A549 (cell line): ENCODE measurements around the gene SNRPN.

Experiments
- CEBPB ChIP-seq, 2 experiments: fragments of >200 bp in 1 of 2; sonication (Bioruptor Twin) in 1 of 2; formaldehyde crosslinking in 1 of 2; IDR thresholded peaks; 2 replicates each; pipeline ENCODE4 v1.6.1; 2012 to 2016
- CHD2 ChIP-seq: fragments of 150-350 bp; IDR thresholded peaks from 2 replicates; pipeline ENCODE4 v1.6.1; 2014; ENCODE audit warnings: low read length; ENCODE audit not compliant: partially characterized antibody
- EP300 ChIP-seq, 2 experiments: fragments of >200 bp; sonication (Bioruptor Twin); formaldehyde crosslinking; IDR thresholded peaks; 2 replicates in 1 of 2; 3 replicates in 1 of 2; pipeline ENCODE4 v1.6.1; 2016 to 2017
- ESRRA ChIP-seq: fragments of 150-350 bp; IDR thresholded peaks from 2 replicates; pipeline ENCODE4 v1.6.1; 2014; ENCODE audit warnings: mild to moderate bottlenecking, low read length, borderline replicate concordance
- JUNB ChIP-seq: fragments of >200 bp; sonication (Bioruptor Twin); formaldehyde crosslinking; IDR thresholded peaks from 2 replicates; pipeline ENCODE4 v1.6.1; 2016
- KDM1A ChIP-seq: fragments of 200-600 bp; sonication (generic); IDR thresholded peaks from 2 replicates; pipeline ENCODE4 v1.6.1; 2016; ENCODE audit warnings: low read depth, mild to moderate bottlenecking
- MAFK ChIP-seq: fragments of 450-650 bp; IDR thresholded peaks from 2 replicates; pipeline ENCODE4 v1.6.1; 2014; ENCODE audit not compliant: partially characterized antibody
- POLR2A ChIP-seq: IDR thresholded peaks from 2 replicates; pipeline ENCODE4 v1.6.1; 2012; ENCODE audit warnings: mild to moderate bottlenecking, low read length
- TF ChIP-seq, protein P1 (sequence below): fragments of >200 bp; sonication (Bioruptor Twin); formaldehyde crosslinking; IDR thresholded peaks from 3 replicates; pipeline ENCODE4 v1.5.1; 2016
- TF ChIP-seq, protein P2 (sequence below): fragments of 200-600 bp; sonication (generic); IDR thresholded peaks from 2 replicates; pipeline ENCODE4 v1.6.1; 2016; ENCODE audit warnings: antibody characterized with exemption, mild to moderate bottlenecking, moderate library complexity

DNA sequence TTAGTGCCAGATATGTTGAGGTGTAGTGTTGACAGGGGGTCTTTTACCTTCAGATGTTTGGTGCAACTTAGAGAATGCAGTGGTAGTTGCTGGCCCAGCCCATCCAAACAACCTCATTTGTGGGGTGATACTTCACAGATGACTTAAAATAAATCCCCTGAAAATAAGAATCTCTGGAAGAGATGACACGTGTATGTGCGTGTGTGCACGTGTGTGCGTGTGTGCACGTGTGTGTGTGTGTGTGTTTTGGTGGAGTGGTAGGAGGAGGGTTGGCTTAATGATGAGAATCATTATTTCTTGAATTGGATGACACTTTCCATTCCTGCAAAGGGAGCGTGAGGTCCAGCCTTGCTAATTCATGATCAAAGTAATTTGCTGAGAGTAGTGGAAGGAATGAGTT is 31.9 kb downstream of the SNRPN start:
- TF ChIP-seq JUNB (no peak), KDM1A (no peak), POLR2A (no peak), CHD2 (no peak), CEBPB (IDR thresholded peaks at IDR 0.05) (no peak), ESRRA (no peak), EP300 (IDR thresholded peaks at IDR 0.05) (no peak), MAFK (no peak)
- TF ChIP-seq, protein P1, sequence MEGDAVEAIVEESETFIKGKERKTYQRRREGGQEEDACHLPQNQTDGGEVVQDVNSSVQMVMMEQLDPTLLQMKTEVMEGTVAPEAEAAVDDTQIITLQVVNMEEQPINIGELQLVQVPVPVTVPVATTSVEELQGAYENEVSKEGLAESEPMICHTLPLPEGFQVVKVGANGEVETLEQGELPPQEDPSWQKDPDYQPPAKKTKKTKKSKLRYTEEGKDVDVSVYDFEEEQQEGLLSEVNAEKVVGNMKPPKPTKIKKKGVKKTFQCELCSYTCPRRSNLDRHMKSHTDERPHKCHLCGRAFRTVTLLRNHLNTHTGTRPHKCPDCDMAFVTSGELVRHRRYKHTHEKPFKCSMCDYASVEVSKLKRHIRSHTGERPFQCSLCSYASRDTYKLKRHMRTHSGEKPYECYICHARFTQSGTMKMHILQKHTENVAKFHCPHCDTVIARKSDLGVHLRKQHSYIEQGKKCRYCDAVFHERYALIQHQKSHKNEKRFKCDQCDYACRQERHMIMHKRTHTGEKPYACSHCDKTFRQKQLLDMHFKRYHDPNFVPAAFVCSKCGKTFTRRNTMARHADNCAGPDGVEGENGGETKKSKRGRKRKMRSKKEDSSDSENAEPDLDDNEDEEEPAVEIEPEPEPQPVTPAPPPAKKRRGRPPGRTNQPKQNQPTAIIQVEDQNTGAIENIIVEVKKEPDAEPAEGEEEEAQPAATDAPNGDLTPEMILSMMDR = no peak
- TF ChIP-seq, protein P2, sequence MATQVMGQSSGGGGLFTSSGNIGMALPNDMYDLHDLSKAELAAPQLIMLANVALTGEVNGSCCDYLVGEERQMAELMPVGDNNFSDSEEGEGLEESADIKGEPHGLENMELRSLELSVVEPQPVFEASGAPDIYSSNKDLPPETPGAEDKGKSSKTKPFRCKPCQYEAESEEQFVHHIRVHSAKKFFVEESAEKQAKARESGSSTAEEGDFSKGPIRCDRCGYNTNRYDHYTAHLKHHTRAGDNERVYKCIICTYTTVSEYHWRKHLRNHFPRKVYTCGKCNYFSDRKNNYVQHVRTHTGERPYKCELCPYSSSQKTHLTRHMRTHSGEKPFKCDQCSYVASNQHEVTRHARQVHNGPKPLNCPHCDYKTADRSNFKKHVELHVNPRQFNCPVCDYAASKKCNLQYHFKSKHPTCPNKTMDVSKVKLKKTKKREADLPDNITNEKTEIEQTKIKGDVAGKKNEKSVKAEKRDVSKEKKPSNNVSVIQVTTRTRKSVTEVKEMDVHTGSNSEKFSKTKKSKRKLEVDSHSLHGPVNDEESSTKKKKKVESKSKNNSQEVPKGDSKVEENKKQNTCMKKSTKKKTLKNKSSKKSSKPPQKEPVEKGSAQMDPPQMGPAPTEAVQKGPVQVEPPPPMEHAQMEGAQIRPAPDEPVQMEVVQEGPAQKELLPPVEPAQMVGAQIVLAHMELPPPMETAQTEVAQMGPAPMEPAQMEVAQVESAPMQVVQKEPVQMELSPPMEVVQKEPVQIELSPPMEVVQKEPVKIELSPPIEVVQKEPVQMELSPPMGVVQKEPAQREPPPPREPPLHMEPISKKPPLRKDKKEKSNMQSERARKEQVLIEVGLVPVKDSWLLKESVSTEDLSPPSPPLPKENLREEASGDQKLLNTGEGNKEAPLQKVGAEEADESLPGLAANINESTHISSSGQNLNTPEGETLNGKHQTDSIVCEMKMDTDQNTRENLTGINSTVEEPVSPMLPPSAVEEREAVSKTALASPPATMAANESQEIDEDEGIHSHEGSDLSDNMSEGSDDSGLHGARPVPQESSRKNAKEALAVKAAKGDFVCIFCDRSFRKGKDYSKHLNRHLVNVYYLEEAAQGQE = no peak
